ENCODE data around the gene STIM1. TPM values are rescaled to one million over a fixed set of nuclear protein-coding genes. Genes with fewer than 3 reads are reported as not detected.

STIM1 gene
- total and polyA plus RNA-seq, 10 of the 15 experiments (the other 5 are each of a cell fraction or from before 2014, with no cell fraction given), result 8.6 to 57.7 (median 29.3) TPM

- TF ChIP-seq, protein P1, sequence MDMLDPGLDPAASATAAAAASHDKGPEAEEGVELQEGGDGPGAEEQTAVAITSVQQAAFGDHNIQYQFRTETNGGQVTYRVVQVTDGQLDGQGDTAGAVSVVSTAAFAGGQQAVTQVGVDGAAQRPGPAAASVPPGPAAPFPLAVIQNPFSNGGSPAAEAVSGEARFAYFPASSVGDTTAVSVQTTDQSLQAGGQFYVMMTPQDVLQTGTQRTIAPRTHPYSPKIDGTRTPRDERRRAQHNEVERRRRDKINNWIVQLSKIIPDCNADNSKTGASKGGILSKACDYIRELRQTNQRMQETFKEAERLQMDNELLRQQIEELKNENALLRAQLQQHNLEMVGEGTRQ (IDR thresholded peaks at IDR 0.05; ENCODE audit: borderline replicate concordance, low read depth, low read length), result no peak
- TF ChIP-seq ASH2L (IDR thresholded peaks at IDR 0.05; ENCODE audit: borderline replicate concordance, low read depth) (no peak), CREM (IDR thresholded peaks at IDR 0.05; ENCODE audit: low read depth) (peak; percentile 66), CEBPZ (IDR thresholded peaks at IDR 0.05; ENCODE audit: low read depth, low read length) (no peak), RUNX3 (IDR thresholded peaks at IDR 0.05; ENCODE audit: low read length) (peak; percentile 60; the same call in 1 of the 2 replicates), ZNF384 (IDR thresholded peaks at IDR 0.05; ENCODE audit: borderline replicate concordance, low read depth, low read length) (no peak), MYB (IDR thresholded peaks at IDR 0.05; ENCODE audit: borderline replicate concordance, low read depth, low read length) (no peak), SMARCA5 (IDR thresholded peaks at IDR 0.05) (no peak), HDAC2 (IDR thresholded peaks at IDR 0.05) (no peak), FOS (IDR thresholded peaks at IDR 0.05; ENCODE audit: borderline replicate concordance, extremely low read depth, insufficient read length) (no peak), PML (IDR thresholded peaks at IDR 0.05; ENCODE audit: low read length) (no peak), PAX8 (IDR thresholded peaks at IDR 0.05) (no peak), NRF1 (conservative IDR thresholded peaks at IDR 0.05; ENCODE audit: low read depth, low read length) (no peak), SUZ12 (IDR thresholded peaks at IDR 0.05; ENCODE audit: unreplicated experiment) (no peak), MXI1 (IDR thresholded peaks at IDR 0.05; ENCODE audit: low read depth, low read length) (no peak; the same call in 1 of the 2 replicates), BMI1 (IDR thresholded peaks at IDR 0.05; ENCODE audit: borderline replicate concordance) (no peak)
- TF ChIP-seq, protein P2, sequence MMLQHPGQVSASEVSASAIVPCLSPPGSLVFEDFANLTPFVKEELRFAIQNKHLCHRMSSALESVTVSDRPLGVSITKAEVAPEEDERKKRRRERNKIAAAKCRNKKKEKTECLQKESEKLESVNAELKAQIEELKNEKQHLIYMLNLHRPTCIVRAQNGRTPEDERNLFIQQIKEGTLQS (IDR thresholded peaks at IDR 0.05; ENCODE audit: borderline replicate concordance, extremely low read depth, low read depth, low read length), result no peak
- TF ChIP-seq, protein P3, sequence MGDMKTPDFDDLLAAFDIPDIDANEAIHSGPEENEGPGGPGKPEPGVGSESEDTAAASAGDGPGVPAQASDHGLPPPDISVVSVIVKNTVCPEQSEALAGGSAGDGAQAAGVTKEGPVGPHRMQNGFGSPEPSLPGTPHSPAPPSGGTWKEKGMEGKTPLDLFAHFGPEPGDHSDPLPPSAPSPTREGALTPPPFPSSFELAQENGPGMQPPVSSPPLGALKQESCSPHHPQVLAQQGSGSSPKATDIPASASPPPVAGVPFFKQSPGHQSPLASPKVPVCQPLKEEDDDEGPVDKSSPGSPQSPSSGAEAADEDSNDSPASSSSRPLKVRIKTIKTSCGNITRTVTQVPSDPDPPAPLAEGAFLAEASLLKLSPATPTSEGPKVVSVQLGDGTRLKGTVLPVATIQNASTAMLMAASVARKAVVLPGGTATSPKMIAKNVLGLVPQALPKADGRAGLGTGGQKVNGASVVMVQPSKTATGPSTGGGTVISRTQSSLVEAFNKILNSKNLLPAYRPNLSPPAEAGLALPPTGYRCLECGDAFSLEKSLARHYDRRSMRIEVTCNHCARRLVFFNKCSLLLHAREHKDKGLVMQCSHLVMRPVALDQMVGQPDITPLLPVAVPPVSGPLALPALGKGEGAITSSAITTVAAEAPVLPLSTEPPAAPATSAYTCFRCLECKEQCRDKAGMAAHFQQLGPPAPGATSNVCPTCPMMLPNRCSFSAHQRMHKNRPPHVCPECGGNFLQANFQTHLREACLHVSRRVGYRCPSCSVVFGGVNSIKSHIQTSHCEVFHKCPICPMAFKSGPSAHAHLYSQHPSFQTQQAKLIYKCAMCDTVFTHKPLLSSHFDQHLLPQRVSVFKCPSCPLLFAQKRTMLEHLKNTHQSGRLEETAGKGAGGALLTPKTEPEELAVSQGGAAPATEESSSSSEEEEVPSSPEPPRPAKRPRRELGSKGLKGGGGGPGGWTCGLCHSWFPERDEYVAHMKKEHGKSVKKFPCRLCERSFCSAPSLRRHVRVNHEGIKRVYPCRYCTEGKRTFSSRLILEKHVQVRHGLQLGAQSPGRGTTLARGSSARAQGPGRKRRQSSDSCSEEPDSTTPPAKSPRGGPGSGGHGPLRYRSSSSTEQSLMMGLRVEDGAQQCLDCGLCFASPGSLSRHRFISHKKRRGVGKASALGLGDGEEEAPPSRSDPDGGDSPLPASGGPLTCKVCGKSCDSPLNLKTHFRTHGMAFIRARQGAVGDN (IDR thresholded peaks at IDR 0.05), result no peak
Observed at GRCh38 chr11:3854977-3855807, at the start of gene STIM1 (continued).

Measured in GM12878 (cell line).